GM12878 (cell line): Measurements from ENCODE around the gene CDKN3. TPM values are rescaled to one million over a fixed set of nuclear protein-coding genes. Genes with fewer than 3 reads are reported as not detected.

ENCODE experiments used
- ATAC-seq: fragments of 200-7000 bp; cut with Tn5 transposase; 3 replicates; pipeline ENCODE4 v1.9.1; 2020; ENCODE audit warnings: mild to moderate bottlenecking, moderate library complexity
- BruUV-seq: library from RNA; stranded (reverse); fragments of 400-500 nt; replicated peaks from 2 replicates; lab custom pipeline; 2021; lab: Mats Ljungman, UMichigan
- CTCF ChIA-PET: fragments of 300-600 bp; sonication (Branson Sonifier 250); formaldehyde crosslinking; extraction: SDS; loops from one replicate; lab custom pipeline; 2021; ENCODE audit warnings: inconsistent platforms; lab: Yijun Ruan, JAX
- POLR2A ChIA-PET: fragments of 350-600 bp; formaldehyde crosslinking; extraction: SDS; loops from one replicate; lab custom pipeline; 2021; ENCODE audit warnings: inconsistent platforms; lab: Charles Lee
- RAD21 ChIA-PET: fragments of 300-600 bp; sonication (Branson Sonifier 250); formaldehyde crosslinking; loops from one replicate; lab custom pipeline; 2023; ENCODE audit warnings: antibody characterized with exemption; ENCODE audit not compliant: unreplicated experiment; lab: Charles Lee
- SMC1A ChIA-PET: fragments of 300-600 bp; sonication (Branson Sonifier 250); formaldehyde crosslinking; loops from one replicate; lab custom pipeline; 2023; ENCODE audit not compliant: unreplicated experiment, uncharacterized antibody; lab: Charles Lee
- DNase-seq: peaks from one replicate; pipeline ENCODE4 v3.0.0-alpha.2; 2011; ENCODE audit warnings: low read depth, low spot score
- FAIRE-seq: peaks from 3 replicates; lab custom pipeline; 2011; peaks lifted over from hg19 to GRCh38; lab: Jason Lieb, UNC
- H2AFZ ChIP-seq: 2 replicates; pipeline ENCODE4 v1.6.0; 2011; ENCODE audit warnings: low read depth, low read length, control low read depth; ENCODE audit not compliant: control insufficient read depth
- H3K27ac ChIP-seq: 2 replicates; pipeline ENCODE4 v1.5.1; 2011; ENCODE audit warnings: control low read depth; ENCODE audit not compliant: control insufficient read depth, insufficient read depth
- H3K27me3 ChIP-seq, 2 experiments: replicated peaks in 1 of 2; 2 replicates each; pipeline versions ENCODE4 v1.6.0 to v1.6.1; 2011; ENCODE audit warnings: low read length in 1 of 2; ENCODE audit not compliant: control insufficient read depth in 2 of 2, insufficient read depth in 2 of 2
- H3K36me3 ChIP-seq, 2 experiments: 2 replicates each; pipeline ENCODE4 v1.5.1; 2011; ENCODE audit warnings: low read length in 1 of 2; ENCODE audit not compliant: control insufficient read depth in 2 of 2, insufficient read depth in 2 of 2
- H3K4me1 ChIP-seq: 2 replicates; pipeline ENCODE4 v1.6.1; 2011; ENCODE audit warnings: mild to moderate bottlenecking, low read length, moderate library complexity, mixed read lengths; ENCODE audit not compliant: control insufficient read depth, insufficient read depth
- H3K4me2 ChIP-seq: 2 replicates; pipeline ENCODE4 v1.6.0; 2011; ENCODE audit warnings: control low read depth; ENCODE audit not compliant: control insufficient read depth, insufficient read depth
- H3K4me3 ChIP-seq: fragments of 200-600 bp; sonication (generic); 2 replicates; pipeline ENCODE4 v1.5.1; 2016
- H3K79me2 ChIP-seq: 2 replicates; pipeline ENCODE4 v1.6.0; 2011; ENCODE audit warnings: low read length; ENCODE audit not compliant: control insufficient read depth, insufficient read depth
- H3K9ac ChIP-seq: 2 replicates; pipeline ENCODE4 v1.8.0; 2011; ENCODE audit warnings: low read length, control low read depth, mixed read lengths; ENCODE audit not compliant: control insufficient read depth, insufficient read depth
- H3K9me3 ChIP-seq: replicated peaks from 3 replicates; pipeline ENCODE4 v1.5.1; 2011; ENCODE audit warnings: mild to moderate bottlenecking, low read length; ENCODE audit not compliant: control insufficient read depth, insufficient read depth
- H4K20me1 ChIP-seq: 2 replicates; pipeline ENCODE4 v1.6.0; 2011; ENCODE audit not compliant: control insufficient read depth, insufficient read depth
- CTCF ChIP-seq, 3 experiments: IDR thresholded peaks in 2 of 3; conservative IDR thresholded peaks in 1 of 3; 2 replicates each; pipeline ENCODE4 v1.5.1; 2011; ENCODE audit warnings: low read depth in 3 of 3, low read length in 3 of 3, mild to moderate bottlenecking in 3 of 3, control low read depth in 2 of 3, moderate library complexity in 2 of 3, inconsistent platforms in 1 of 3, mixed read lengths in 1 of 3; ENCODE audit not compliant: control insufficient read depth in 2 of 3, insufficient read depth in 1 of 3; ENCODE audit errors: extremely low read depth in 1 of 3
- FOXK2 ChIP-seq: fragments of 450-650 bp; IDR thresholded peaks from 2 replicates; pipeline ENCODE4 v1.6.1; 2017; ENCODE audit warnings: mild to moderate bottlenecking, moderate library complexity
- KLF5 ChIP-seq: fragments of 450-650 bp; IDR thresholded peaks from 2 replicates; pipeline ENCODE4 v1.6.1; 2014; ENCODE audit warnings: mild to moderate bottlenecking; ENCODE audit not compliant: partially characterized antibody
- RAD21 ChIP-seq: IDR thresholded peaks from 2 replicates; pipeline ENCODE4 v1.6.1; 2011; ENCODE audit warnings: mild to moderate bottlenecking, low read depth, low read length, moderate library complexity; ENCODE audit not compliant: insufficient read depth
- RAD51 ChIP-seq: fragments of 450-650 bp; IDR thresholded peaks from 2 replicates; pipeline ENCODE4 v1.6.1; 2016; ENCODE audit warnings: moderate library complexity, mild to moderate bottlenecking, inconsistent platforms
- SMC3 ChIP-seq: IDR thresholded peaks from 2 replicates; pipeline ENCODE4 v1.6.1; 2011; ENCODE audit warnings: low read length, improper control_type of control experiment, borderline replicate concordance
- ZNF207 ChIP-seq: fragments of 450-650 bp; IDR thresholded peaks from 2 replicates; pipeline ENCODE4 v1.6.1; 2014; ENCODE audit warnings: antibody characterized with exemption, mild to moderate bottlenecking, borderline replicate concordance
- WGBS: methylation state at CpG from one replicate; pipeline ENCODE4 v1.1.6; 2016; ENCODE audit warnings: low lambda C conversion rate; ENCODE audit not compliant: insufficient replicate concordance, insufficient coverage; ENCODE audit errors: missing lambda C conversion rate; 5-methylcytosine and 5-hydroxymethylcytosine counted together
- in situ Hi-C: fragments of 300-500 bp; cut with MboI; formaldehyde crosslinking; loops from 9 replicates; pipeline ENCODE4 v1.14.3; 2018; ENCODE audit warnings: mixed read lengths
- intact Hi-C: fragments of 100-400 bp; cut with micrococcal nuclease; formaldehyde crosslinking; loops from one replicate; pipeline ENCODE4 v1.14.2; 2022; ENCODE audit not compliant: unreplicated experiment
- polyA plus RNA-seq, 11 experiments: library from polyadenylated mRNA; depleted of rRNA in 4 of 11; unstranded in 6 of 11; stranded (reverse) in 5 of 11; fragments of >200 nt; fragmentation: Nextera tagmentation in 4 of 11; fragmentation: Illumina TruSeq in 1 of 11; extraction: Ambion mirVana in 4 of 11; extraction: Trizol in 1 of 11; gene quantifications; 1 replicate in 1 of 11; 2 replicates in 10 of 11; pipeline versions ENCODE4 v1.2.1 to v1.2.3, GENCODE V29; 2011 to 2016; ENCODE audit warnings: inconsistent platforms in 2 of 11, missing spikeins in 2 of 11, low read depth in 1 of 11
- total RNA-seq, 4 experiments: library from RNA; depleted of rRNA in 3 of 4; stranded (reverse); fragments of >200 nt in 3 of 4; fragmentation: Illumina TruSeq in 1 of 4; extraction: Trizol in 1 of 4; gene quantifications; 2 replicates each; pipeline versions ENCODE4 v1.2.1 to v1.2.3, GENCODE V29; 2013 to 2021

Gene CDKN3
- total and polyA plus RNA-seq, 10 of the 15 experiments (the other 5 are each of a cell fraction or from before 2014, with no cell fraction given), result 54.9 to 197 (median 111) TPM

GRCh38 chr14:54420478-54421142, 23.8 kb downstream of the CDKN3 start:
- FAIRE-seq (no peak), DNase-seq (no peak), ATAC-seq (peak; percentile 85)
- peaks cover 0 to 16% of the 10 kb centered on the region in 2 experiments; a peak in 3 of 4 replicates for H3K36me3 ChIP-seq
- no peak overlapping the region for H3K4me2 ChIP-seq
- BruUV-seq, result no TSS peak
- H2AFZ ChIP-seq, result no peak overlapping the region
- POLR2A ChIA-PET, result no interaction called here
- intact Hi-C loops (loop anchor here (1.0 kb wide), 1 partner anchor 53 kb away; no protein-coding TSS in a partner anchor), in situ Hi-C loops (no loop called here)
- H3K9ac ChIP-seq, result no peak overlapping the region
- no peak overlapping the region for H3K27ac ChIP-seq
- WGBS, result 90% methylated on average over 7 of the region's 7 CpGs
- CTCF ChIA-PET, result interaction anchor here (0.6 to 1.5 kb wide), 14 partner anchors 8 to 72 kb away, joined by 3 to 14 read pairs (median 3); partner anchors contain the start of gene CDKN3
- H3K27me3 ChIP-seq, result no peaks in the 10 kb centered on the region
- H3K9me3 ChIP-seq, result no peaks in the 10 kb centered on the region
- RAD21 ChIA-PET, result interaction anchor here (1.0 kb wide), 2 partner anchors 23 to 54 kb away, joined by 4 read pairs; no protein-coding TSS in a partner anchor
- no peak overlapping the region for H3K4me3 ChIP-seq
- H3K4me1 ChIP-seq, result no peaks in the 10 kb centered on the region
- peak; percentile 37; the same call in 1 of the 2 replicates for TF ChIP-seq RAD51
- TF ChIP-seq RAD21, result peak; percentile 20; the same call in 1 of the 2 replicates
- no peak for TF ChIP-seq KLF5
- peak; percentile 43 to 47 (median 44) for TF ChIP-seq CTCF (IDR thresholded peaks at IDR 0.05 in 2 of 3, conservative IDR thresholded peaks at IDR 0.05 in 1 of 3; ENCODE audit: control insufficient read depth in 2 of 3, extremely low read depth in 1 of 3, insufficient read depth in 1 of 3, low read depth in 3 of 3, low read length in 3 of 3)
- peak; percentile 32; the same call in 1 of the 2 replicates for TF ChIP-seq SMC3
- no peak for TF ChIP-seq ZNF207
- no peak for TF ChIP-seq FOXK2
- H4K20me1 ChIP-seq, result no peaks in the 10 kb centered on the region
- SMC1A ChIA-PET, result interaction anchor here (0.7 to 1.1 kb wide), 5 partner anchors 12 to 64 kb away, joined by 3 to 5 read pairs (median 3); no protein-coding TSS in a partner anchor
- H3K79me2 ChIP-seq, result no peaks in the 10 kb centered on the region
